Upper lobe of right lung (tissue), 1 donor: ENCODE measurements around the gene ZNF844. TPM values are rescaled to one million over a fixed set of nuclear protein-coding genes. Genes with fewer than 3 reads are reported as not detected.
A peak's percentile ranks its signal among the peaks of the same experiment; 100 is the strongest.

ENCODE experiments used
- ATAC-seq: fragments of 200-7000 bp; cut with Tn5 transposase; one replicate; pipeline ENCODE4 v1.9.1; 2020; ENCODE audit warnings: mild to moderate bottlenecking, moderate library complexity
- DNase-seq: peaks from one replicate; pipeline ENCODE4 v3.0.0-alpha.2; 2020
- H3K27ac ChIP-seq: fragments of 200-600 bp; one replicate; pipeline ENCODE4 v1.8.0; 2022
- H3K27me3 ChIP-seq: fragments of 200-600 bp; one replicate; pipeline ENCODE4 v1.8.0; 2022; ENCODE audit warnings: mild to moderate bottlenecking
- H3K36me3 ChIP-seq: fragments of 200-600 bp; one replicate; pipeline ENCODE4 v1.8.0; 2022
- H3K4me1 ChIP-seq: fragments of 200-600 bp; one replicate; pipeline ENCODE4 v1.8.0; 2022
- H3K4me3 ChIP-seq: fragments of 200-600 bp; one replicate; pipeline ENCODE4 v1.8.0; 2022; ENCODE audit warnings: mild to moderate bottlenecking
- H3K9me3 ChIP-seq: fragments of 200-600 bp; one replicate; pipeline ENCODE4 v1.8.0; 2022
- CTCF ChIP-seq: fragments of 200-600 bp; IDR thresholded peaks from one replicate; pipeline ENCODE4 v1.8.0; 2022; ENCODE audit warnings: antibody characterized with exemption
- intact Hi-C: fragments of 100-400 bp; cut with DNase I; formaldehyde crosslinking; loops from one replicate; pipeline ENCODE4 v1.11.0; 2022
- total RNA-seq: library from RNA; stranded (reverse); fragmentation: NEBNext Ultra II Directional; extraction: Animal tissue kit (Norgen Biotek cat#: 25700); gene quantifications from one replicate; pipeline ENCODE4 v1.2.1, GENCODE V29; 2021
- donor health status: DM: no; HTN: yes; CAD: no; lungs with severe emphysema.

The ZNF844 gene
- total RNA-seq, 1 donor from 2014 or later: 12.0 TPM

- no peaks in the 10 kb centered on the region for H3K4me1 ChIP-seq
- ATAC-seq (no peak), DNase-seq (no peak)
- no peak for TF ChIP-seq CTCF
- H3K9me3 ChIP-seq: no peaks in the 10 kb centered on the region
- no peak overlapping the region for H3K4me3 ChIP-seq
- no peak overlapping the region for H3K27ac ChIP-seq
- peaks cover 16% of the 10 kb centered on the region for H3K36me3 ChIP-seq
- H3K27me3 ChIP-seq: no peaks in the 10 kb centered on the region
- intact Hi-C loops: no loop called here
Measured at GRCh38 chr19:12113121-12113520, 48.6 kb downstream of the ZNF844 start.

- Histone ChIP-seq H3K4me1 (no peaks in the 10 kb centered on the region), H3K27me3 (no peaks in the 10 kb centered on the region)
- TF ChIP-seq CTCF: no peak
Measured at GRCh38 chr19:12117201-12117970, 52.9 kb downstream of the ZNF844 start.

GRCh38 chr19:12126707-12127106 is 62.2 kb downstream of the ZNF844 start:
- ATAC-seq: peak; percentile 67
- Histone ChIP-seq H3K27me3 (no peaks in the 10 kb centered on the region), H3K4me1 (no peaks in the 10 kb centered on the region), H3K36me3 (no peaks in the 10 kb centered on the region), H3K9me3 (no peaks in the 10 kb centered on the region), H3K4me3 (no peak overlapping the region), H3K27ac (no peak overlapping the region)
- intact Hi-C loops: no loop called here
- DNase-seq: no peak
- peak; percentile 66 for TF ChIP-seq CTCF

More at GRCh38 chr19:12117201-12117970, 52.9 kb downstream of the ZNF844 start:
- intact Hi-C loops: no loop called here
- H3K36me3 ChIP-seq: peaks cover 2% of the 10 kb centered on the region
- H3K9me3 ChIP-seq: no peaks in the 10 kb centered on the region
- no peak overlapping the region for H3K27ac ChIP-seq
- no peak for DNase-seq
- no peak overlapping the region for H3K4me3 ChIP-seq
- ATAC-seq: no peak

Other genes starting within 250 kb of the ZNF844 start
- gene ZNF439, start 216.0 kb upstream of the ZNF844 start, total RNA-seq: 9.4 TPM
- gene ZNF69, start 176.9 kb upstream of the ZNF844 start, total RNA-seq: 12.2 TPM
- gene ZNF700, start 139.6 kb upstream of the ZNF844 start, total RNA-seq: 10.9 TPM
- 5.2 TPM for gene ZNF763, start 99.7 kb upstream of the ZNF844 start, total RNA-seq
- 5.1 TPM for gene ZNF433, start 29.1 kb upstream of the ZNF844 start, total RNA-seq
- gene ZNF878, start 11.8 kb upstream of the ZNF844 start, total RNA-seq: not detected
- gene ZNF20, start 75.6 kb downstream of the ZNF844 start, total RNA-seq: 3.3 TPM
- gene ZNF625, start 92.0 kb downstream of the ZNF844 start, total RNA-seq: 8.5 TPM
- 14.4 TPM for gene ZNF136, start 98.4 kb downstream of the ZNF844 start, total RNA-seq
- 12.6 TPM for gene ZNF44, start 230.2 kb downstream of the ZNF844 start, total RNA-seq